NCI-H2196 (cell line): ENCODE data around the gene FARP2.

Source experiments
- DNase-seq: peaks from one replicate; lab custom pipeline; 2025; ENCODE audit not compliant: unreplicated experiment; lab: John Stamatoyannopoulos, UW

FARP2 gene

DNA sequence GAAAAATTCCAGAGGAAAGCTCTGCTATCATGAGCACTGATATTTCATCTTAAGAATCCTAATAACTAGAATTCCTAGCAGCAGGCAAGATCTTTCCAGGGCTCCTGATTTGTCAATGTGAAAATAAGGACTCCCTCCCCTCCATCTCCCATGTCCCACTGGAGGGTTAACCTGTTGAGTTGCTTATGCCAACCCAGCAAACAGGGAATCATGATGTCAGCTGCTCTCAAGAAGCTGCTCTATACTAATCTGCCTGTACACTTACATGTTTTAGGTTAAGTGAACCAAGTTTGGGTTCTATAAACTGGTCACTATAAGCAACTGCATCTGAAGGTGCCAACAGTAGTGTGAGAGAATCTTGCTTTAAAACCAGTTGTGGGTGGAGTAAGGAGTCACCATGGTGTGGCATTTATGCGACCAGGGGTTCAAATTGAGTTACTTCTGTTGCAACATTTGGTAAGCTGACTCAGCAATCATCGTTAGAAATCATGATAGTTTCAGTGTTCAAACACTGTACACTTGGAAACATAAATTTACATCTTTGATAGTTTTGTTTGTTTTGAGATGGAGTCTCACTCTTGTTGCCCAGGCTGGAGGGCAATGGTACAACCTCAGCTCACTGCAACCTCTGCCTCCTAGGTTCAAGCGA lies 98.9 kb downstream of the FARP2 start:
- no peak for DNase-seq

DNA sequence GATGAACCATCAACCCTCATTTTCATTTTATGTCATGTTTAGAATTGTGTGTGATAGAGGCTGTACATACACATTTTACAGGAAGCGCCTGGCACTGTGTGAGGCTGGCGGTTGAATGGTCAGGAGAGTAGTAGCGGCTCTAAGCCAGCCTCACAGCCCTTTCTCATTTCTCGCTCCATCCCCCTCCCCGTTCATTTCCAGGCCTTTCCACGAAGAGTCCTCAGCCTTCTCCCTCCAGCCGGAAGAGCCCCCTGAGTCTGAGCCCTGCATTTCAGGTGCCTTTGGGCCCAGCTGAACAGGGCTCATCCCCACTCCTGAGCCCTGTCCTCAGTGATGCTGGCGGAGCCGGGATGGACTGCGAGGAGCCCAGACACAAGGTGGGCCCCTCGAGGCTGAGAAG lies 100.5 kb downstream of the FARP2 start:
- no peak for DNase-seq

DNA sequence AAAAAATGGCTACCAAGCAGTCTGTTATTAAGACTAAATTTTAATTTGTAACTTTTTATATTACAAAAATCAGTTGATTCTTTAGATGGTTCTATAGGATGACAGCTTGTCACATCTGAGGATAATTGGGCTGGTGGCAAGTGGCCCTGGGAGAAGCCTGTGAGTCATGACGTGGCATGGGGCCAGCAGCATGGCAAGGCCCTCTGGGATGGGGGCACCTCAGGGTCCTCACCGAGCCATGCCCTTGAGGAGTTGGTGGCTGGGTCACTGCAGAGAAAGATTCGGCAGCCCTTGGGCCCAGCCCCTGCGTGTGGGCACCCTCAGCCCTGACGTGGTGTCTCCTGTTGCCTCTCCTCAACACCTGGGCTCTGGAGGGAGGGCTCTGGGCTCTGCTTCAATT lies 102.6 kb downstream of the FARP2 start:
- no peak for DNase-seq

DNA sequence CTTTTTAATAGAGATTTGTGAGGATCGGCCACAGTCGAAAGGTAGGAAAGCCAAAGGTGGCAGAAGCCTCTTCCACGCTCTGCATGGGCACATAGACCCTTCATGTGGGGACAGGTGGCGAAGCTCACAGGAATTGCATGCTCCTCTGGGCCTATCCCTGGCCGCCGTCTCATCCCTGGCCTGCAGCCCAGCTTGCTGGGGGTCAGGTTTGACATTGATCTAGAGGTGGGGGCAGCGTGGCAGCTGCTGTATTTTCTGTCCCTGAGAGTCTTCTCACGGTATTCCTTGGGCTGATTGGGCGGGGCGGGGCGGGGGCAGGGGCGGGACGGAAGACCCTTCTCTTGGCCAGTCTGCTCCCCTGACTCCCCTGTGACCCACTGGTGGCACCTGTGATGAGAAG lies 103.4 kb downstream of the FARP2 start:
- no peak for DNase-seq

DNA sequence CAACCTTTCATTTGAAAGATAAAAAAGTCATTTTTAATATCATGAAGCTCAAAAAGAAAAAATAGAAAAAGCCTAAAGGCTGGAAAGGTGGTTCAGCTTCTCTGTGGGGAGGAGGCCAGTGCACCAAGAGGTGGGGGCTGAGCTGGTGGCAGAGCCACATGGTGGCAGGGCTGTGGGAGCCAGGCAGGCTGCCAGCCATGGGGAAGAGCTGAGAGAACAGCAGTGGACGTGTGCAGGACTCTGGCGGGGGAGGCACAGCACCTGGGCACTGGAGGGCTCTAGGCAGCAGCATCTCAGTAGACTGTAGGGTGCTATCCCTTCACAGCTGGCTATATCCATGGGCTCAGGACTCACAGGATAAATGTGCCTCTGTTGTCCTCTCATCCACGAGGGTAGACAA lies 104.5 kb downstream of the FARP2 start:
- no peak for DNase-seq

DNA sequence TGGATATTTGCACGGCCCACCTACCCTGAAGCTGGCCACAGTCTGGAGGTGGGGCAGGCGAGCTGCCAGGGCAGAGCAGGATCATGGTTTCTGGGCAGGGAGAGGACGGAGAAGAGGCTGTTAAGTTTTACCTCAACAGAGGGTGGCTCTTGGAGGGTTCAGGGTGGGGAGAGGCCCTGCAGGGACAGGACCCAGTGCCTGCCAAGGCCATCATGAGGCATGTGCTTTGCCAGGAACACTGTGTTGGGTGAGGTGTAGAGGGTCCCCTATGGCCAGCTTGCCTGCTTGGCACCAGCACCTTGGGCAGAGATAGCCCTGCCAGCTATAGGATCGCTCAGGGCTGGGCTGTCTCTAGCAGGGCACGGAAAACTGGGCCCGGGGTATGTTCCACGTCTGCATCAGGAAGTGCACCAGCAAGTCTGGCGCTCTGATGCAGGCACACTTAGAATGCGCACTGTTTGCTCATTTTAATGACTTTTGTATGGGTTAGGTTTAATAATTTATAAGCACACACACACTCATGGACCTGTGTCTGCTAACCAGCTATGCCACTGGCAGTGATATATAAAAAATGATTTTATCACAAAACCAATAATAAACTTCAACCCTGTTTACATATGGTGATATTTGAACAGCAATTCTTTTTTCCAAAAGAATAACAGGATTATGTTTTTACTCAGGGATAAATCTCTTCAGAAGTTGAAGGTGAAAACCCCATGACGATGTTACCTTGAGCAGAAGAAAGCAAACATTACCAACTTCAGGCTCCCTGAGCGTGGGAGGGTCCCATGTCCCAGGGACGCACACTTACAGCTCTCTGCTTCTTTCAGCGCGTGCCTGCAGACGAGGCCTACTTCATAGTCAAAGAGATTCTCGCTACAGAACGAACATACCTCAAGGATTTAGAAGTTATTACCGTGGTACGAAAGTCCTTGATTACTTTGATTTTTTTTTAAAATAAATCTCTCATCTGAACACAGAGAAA lies 105.9 kb downstream of the FARP2 start:
- DNase-seq = no peak

DNA sequence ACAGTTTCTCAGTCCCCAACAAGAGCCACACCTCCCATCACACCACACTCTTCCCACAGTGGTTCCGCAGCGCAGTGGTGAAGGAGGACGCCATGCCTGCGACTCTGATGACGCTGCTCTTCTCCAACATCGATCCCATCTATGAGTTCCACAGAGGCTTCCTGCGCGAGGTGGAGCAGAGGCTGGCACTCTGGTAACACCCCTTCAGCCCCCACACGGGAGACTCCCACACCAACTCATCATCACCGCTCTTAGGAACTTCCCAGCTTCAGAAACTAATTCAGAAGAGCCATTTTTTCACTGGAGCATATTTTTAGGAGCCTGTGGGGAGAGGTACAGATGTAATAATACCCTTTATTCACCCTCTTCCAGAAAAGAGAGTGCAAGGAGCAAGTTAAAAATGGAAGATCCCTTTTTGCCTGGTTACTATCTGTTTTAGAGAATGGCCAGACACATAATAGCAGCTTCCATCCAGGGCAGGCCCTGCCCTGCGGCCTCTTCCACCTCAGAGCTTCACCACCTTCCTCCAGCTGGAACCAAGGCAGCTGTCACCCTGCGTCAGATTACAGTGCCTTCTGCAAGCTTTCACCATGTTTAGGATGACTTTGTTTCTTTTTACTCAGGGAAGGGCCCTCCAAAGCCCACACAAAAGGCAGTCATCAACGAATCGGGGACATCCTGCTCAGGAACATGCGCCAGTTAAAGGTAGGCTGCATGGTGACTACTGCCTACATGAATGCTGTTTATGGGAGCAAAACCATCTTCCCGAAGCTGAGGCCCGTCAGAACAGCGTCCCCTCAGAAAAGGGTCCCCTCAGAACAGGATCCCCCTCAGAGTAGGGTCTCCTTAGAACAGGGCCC lies 107.4 kb downstream of the FARP2 start:
- no peak for DNase-seq

DNA sequence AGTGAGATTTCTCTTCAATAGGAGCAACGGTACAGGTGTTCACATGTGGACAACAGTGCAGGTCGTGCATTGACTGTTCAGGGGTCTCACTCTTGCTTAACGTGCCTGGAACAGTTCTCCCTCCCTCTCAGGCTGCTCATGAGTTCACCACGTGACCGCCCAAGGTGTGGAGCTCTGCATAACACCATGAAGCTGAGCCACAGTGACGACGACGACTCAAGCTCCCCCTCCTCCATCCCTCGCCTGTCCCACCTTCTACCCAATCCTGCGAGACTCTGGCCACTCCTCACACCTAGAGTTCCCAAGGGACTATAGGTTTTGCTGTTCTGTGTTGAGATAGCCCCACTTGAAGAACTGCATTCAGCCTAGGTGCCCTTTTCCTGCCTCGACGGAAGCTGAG lies 109.5 kb downstream of the FARP2 start:
- no peak for DNase-seq

DNA sequence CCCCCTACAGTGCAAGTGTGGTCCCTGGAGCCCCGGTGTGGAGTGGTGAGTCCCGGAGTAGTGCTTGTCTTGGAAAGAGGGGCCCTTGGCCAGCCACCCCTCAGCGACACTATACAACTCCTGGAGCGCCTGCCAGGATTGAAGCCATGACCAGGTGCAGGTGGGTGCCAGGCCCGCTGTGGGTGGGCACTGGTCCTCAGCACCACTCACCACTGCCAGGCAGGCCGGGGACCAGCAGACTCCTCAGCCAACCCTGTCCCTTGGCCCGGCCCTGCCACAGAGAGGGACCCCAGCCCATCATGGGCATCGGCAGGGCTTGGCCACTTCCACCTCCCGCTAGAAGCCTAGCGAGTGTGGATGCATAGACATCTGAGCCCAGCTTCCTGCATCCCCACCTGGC lies 110.1 kb downstream of the FARP2 start:
- DNase-seq = no peak

DNA sequence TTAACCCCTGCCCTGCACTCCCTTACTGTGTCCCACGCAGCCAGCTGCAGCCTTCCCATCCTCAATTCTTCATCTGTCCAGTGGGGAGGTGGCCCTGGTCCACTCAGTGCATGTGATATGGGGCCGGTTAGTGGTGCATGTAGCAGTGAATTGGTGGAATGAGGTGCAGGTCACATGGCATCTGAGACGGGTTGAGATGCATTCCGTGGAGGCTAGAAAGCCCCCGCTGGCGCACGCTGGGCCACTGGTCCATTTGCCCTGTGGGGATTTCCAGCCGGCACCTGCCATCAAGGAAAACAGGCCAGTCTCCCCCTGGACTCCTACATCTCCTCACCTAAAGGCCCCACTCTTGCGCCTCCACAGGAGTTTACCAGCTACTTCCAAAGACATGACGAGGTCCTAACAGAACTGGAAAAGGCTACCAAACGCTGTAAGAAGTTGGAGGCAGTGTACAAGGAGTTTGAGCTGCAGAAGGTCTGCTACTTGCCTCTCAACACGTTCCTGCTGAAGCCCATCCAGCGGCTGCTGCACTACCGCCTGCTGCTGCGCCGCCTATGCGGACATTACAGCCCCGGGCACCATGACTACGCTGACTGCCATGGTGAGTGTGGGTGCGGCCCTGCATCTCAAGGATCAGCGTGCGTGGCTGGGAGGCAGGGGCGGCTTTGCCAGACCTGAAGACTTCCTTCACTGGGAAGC lies 111.8 kb downstream of the FARP2 start:
- DNase-seq = no peak

DNA sequence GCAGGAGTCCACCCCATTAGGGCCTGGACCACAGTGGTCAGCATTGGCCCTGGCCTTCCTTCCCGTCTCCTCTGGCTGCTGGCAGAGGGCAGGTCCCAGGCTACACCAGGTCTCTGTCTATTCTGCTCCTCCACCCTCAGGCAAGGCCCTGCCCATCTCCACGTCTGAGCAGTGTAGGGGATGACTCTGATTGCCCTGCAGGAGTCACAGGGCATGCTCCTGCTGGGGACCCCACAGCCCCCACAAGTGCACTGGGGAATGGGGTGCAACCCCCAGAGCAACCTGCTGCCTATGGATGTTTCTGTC lies 112.3 kb downstream of the FARP2 start:
- no peak for DNase-seq

DNA sequence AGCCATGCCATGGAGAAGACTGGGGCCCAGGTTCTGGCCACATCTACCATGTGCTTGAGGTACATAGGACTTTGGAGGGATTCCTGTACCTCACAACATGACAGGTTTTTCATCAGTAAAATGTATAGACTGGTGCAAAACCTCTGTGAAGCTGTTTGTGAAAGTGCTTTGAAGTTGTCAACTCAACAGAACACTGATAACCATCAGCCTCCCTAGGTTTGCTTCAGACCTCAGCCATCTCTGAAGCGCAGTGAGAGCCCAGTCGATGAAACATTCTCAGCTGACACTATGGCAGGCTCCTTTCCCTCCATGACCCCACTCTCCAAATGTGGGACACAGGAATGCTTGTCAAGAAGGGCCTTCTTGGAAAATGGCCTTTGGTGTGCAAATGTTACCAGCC lies 113.7 kb downstream of the FARP2 start:
- no peak for DNase-seq

DNA sequence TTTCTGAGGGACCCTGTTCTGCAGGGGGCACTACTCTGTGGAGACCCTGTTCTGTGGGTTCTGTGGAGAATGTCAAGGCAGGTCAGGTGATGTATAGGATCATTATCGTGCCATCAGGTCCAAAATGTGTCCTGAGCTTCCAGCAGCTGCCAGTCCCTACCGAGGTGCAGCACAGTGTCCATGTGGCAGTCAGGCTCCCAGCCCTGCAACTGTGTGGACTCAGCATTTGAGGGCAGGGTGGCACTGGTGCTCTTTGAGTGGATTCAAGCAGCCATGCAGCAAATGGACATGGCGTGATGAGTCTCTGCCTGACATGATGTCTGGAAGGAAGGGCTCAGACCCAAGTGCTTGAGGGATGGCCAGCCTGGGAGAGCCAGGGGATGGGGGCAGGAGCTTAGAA lies 117.3 kb downstream of the FARP2 start:
- no peak for DNase-seq

DNA sequence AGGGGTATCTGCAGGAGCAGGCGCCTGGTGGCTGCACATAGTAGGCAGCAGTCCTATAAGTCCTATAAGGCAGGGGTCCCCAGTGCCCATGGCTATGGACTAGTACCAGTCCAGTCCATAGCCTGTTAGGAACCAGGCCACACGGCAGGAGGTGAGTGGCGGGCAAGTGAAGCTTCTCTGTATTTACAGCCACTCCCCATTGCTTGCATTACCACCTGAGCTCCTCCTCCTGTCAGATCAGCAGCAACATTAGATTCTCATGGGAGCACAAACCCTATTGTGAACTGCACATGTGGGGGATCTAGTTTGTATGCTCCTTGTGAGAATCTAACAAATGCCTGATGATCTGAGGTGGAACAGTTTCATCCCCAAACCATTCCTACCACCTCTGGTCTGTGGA lies 119.2 kb downstream of the FARP2 start:
- DNase-seq = no peak

DNA sequence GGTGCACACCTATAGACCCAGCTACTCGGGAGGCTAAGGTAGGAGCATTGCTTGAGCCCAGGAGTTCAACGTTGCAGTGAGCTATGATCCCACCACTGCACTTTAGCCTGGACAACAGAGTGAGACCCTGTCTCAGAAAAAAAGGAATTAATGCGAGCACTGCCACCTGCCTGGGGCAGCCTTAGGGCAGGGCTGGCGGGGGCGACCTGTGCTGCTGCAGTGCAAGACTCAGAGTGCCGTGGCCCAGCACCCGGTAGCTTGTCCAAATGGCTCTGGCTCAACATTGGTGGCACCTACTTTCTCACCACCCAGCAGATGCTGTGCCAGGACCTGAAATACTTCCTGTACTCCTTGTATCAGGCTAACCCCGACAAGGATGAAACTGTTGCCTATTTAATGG lies 122.1 kb downstream of the FARP2 start:
- DNase-seq = no peak

DNA sequence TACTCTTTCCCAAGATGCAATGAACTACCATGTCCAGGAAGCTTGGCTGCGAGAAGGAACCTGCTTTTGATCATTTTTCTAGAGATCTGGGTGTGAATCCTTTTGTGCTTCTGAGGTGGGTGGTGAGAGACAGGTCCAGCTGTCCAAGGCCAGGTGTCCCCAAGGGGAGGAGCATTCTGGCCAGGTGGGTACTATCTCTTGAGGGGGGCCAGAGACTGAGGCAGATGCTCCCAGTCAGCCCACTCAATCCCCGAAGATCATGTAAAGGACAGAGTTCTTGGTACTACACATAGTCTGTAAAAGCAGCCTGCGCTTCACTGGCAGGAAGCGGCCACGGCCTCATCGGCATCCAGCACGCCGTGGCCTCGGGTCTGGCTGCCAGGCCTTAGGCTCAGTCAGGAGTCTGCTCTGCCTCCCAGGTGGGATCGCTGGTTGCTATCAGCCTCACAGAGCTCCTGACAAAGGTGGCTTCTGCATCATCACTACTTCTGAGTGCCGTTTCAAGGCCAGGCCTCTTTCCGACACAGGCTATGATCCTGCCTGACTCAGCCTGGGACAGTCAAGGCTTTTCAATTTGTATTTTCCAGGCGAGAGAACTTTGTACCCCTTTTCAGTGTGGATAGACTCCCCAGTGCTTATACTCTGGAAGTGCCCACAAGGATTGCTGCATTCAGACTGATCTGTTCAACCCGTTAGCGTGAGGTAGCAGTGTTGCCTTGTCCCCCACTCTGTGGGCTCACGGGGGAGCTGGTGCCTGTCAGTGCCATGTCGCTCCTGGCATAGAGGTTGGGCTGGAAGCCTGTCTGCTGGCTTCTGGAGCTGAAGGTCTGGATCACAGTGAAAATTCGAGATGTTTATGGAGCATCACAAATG lies 123.2 kb downstream of the FARP2 start:
- no peak for DNase-seq

DNA sequence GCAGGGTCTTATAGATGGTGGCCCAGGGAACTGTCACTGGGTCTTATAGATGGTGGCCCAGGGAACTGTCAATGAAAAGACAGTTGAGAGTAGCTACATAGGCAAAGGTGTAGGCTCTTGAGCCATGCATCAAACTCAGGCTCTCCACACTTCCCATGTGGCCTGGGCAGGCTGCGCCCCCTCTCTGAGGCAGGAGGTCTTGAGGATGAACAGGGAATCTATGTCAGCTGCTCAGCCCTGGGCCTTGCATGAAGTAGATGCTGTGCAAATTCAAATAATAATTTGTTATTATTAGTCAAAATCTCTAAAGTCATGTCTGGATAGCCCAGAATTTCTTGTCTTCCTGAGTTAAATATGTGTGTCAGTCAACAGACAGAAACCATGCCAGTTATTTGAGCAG lies 125.6 kb downstream of the FARP2 start:
- DNase-seq = no peak

DNA sequence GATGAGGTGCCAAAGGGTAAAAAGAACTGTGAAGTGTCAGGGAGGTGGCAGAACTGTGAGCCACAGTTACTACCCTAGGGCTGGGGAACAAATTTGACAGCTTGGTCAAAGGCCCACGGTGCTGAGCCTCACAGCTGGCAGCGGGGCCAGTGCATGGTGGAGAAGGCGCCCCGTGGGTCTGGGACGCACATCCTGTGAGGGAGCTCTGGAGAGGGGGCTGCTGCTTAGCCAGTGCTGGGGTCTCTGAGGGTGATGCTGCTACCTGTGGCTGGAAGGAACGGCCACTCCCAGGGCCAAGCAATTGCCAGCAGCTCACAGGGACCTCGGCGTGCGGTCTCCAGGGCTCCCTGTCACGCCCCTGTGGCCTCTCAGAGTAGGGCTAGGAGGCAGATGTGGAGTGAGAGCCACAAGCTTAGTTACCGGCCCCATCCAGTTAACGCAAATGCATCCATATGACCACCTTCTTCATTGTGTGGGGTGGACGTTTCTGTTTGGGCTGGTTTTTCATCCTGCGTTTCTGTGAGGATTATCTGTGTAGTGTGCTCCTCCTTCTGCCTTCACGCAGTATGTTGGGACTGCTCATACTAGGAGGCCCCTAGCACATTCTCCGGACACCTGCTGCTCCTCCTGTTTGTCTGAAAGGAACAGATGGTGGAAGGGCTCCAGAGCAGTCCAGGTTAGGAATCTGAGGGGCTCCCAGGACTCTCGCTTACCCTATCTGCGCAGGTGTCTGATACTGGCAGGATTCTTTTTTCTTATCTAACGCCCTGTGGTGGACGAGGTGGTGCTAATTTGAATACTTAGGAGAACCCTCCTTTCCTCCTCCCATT lies 126.3 kb downstream of the FARP2 start:
- DNase-seq = no peak

DNA sequence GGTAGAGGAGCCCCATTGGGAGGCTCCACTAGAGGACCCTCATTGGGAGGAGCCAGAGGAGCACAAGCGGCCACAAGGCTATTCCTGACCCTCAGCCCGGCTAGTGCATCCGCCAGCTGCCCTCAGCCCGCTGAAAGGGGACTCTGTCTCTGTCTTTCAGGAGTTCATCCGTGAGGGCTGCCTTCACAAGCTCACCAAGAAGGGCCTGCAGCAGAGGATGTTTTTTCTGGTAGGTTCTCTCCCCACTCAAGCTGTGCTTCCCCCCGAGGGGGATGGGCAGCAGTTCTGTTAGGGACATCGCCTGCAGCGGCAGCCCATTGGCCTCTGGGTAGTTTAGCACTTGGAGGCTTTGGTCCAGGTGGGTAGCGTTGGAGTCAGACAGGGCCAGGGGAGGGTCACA lies 127.2 kb downstream of the FARP2 start:
- no peak for DNase-seq
